Left colon (tissue), 2 donors: ENCODE results near the gene CCR9. TPM values are rescaled to one million over a fixed set of nuclear protein-coding genes. Genes with fewer than 3 reads are reported as not detected.

ENCODE experiments used
- ATAC-seq: fragments of 200-7000 bp; cut with Tn5 transposase; one replicate; pipeline ENCODE4 v1.9.1; 2020; ENCODE audit warnings: mild to moderate bottlenecking, moderate library complexity
- DNase-seq, 2 donors: peaks; one replicate each; pipeline ENCODE4 v3.0.0-alpha.2; 2020
- intact Hi-C, 2 donors: fragments of 100-400 bp; cut with DNase I in 1 of 2; cut with micrococcal nuclease in 1 of 2; formaldehyde crosslinking; loops; one replicate each; pipeline versions ENCODE4 v1.11.2 to v1.14.0; 2022; cut with DNase I, micrococcal nuclease
- total RNA-seq, 2 donors: library from RNA; stranded (reverse); fragmentation: NEBNext Ultra II Directional; extraction: Animal tissue kit (Norgen Biotek cat#: 25700); gene quantifications; one replicate each; pipeline ENCODE4 v1.2.1, GENCODE V29; 2021
- donor health status: DM: no; HTN: no; CAD: no.
- donor health status: DM: yes; HTN: yes; CAD: no.

Gene CCR9
- total RNA-seq, 2 donors from 2014 or later, result 0.12 to 0.34 TPM

DNA sequence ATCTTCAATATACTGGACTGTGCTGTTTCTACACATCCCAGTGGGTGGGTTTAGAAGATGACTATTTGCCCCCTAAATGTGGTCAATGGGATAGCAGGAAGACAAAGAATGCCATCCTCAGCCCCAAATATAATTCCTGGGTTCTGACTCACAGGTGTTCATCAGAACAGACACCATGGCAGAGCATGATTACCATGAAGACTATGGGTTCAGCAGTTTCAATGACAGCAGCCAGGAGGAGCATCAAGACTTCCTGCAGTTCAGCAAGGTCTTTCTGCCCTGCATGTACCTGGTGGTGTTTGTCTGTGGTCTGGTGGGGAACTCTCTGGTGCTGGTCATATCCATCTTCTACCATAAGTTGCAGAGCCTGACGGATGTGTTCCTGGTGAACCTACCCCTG, 60.0 kb downstream of the CCR9 start:
- ATAC-seq (no peak), DNase-seq (no peak)
- intact Hi-C loops, result no loop called here

DNA sequence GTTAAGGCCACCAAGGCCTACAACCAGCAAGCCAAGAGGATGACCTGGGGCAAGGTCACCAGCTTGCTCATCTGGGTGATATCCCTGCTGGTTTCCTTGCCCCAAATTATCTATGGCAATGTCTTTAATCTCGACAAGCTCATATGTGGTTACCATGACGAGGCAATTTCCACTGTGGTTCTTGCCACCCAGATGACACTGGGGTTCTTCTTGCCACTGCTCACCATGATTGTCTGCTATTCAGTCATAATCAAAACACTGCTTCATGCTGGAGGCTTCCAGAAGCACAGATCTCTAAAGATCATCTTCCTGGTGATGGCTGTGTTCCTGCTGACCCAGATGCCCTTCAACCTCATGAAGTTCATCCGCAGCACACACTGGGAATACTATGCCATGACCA, 60.5 kb downstream of the CCR9 start:
- no peak for ATAC-seq
- DNase-seq, result no peak
- intact Hi-C loops, result no loop called here

DNA sequence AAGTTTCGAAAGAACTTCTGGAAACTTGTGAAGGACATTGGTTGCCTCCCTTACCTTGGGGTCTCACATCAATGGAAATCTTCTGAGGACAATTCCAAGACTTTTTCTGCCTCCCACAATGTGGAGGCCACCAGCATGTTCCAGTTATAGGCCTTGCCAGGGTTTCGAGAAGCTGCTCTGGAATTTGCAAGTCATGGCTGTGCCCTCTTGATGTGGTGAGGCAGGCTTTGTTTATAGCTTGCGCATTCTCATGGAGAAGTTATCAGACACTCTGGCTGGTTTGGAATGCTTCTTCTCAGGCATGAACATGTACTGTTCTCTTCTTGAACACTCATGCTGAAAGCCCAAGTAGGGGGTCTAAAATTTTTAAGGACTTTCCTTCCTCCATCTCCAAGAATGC, 61.0 kb downstream of the CCR9 start:
- no peak for DNase-seq
- no peak for ATAC-seq
- intact Hi-C loops, result no loop called here

DNA sequence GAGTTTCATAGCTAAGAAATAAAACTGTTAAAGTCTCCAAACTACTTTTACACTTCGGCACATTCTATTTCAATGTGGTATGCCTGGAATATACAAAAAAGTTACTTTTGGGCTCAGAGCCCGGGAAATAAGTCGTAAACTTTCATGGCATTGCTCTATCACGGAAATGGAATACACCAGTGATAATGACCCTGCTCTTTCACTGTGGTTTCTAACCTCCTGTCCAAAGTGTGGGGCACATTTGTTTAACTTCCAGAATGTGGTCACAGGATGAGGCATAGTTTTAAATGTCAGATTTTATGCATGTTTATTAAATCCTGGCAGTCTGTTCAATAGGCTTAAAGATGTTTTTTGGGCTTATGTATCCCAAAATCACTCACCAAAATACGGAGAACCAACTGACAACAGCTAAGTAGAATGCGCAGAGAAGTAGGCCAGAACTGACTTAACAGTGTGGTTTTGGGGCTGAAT, 62.0 kb downstream of the CCR9 start:
- intact Hi-C loops, result no loop called here
- no peak for ATAC-seq
- no peak for DNase-seq

DNA sequence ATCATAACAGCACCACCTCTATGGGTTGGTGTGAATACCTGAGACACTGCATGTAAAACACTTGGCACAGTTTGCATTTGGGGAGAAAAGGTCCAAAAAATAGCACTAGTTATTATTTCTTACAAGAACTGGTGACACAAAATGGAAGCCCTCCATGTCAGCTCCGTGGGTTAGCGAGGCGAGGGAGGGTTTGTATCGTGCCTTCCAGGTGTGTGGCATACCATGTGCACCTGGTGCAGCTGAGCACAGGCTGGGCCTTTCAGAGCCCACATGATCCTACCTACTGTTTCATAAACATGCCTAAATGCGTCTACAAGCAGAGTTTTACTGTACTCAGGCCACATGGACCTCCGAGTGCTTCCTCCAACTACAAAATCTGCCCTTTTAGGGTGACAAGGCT, 62.5 kb downstream of the CCR9 start:
- ATAC-seq, result no peak
- no peak for DNase-seq
- intact Hi-C loops, result no loop called here

DNA sequence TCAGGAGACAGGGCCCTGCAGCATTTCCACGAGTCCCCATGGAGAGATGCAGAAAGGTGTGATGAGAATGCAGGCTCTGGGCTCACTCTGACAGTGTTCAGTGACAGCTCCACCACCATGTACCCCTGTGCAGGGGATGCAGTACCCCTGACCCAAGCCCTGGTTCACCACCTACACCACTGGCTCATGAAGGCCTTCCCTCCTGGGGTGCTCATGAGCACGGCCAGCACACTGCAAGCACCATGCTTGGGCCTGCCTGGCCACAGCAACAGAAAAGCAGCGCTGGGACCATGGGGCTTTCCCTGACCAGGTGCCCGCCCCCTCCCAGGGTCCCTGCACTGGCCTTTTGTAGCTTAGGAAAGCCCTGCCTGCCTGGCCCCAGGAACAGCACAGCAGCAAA, 63.1 kb downstream of the CCR9 start:
- intact Hi-C loops, result no loop called here
- DNase-seq (no peak), ATAC-seq (no peak)

DNA sequence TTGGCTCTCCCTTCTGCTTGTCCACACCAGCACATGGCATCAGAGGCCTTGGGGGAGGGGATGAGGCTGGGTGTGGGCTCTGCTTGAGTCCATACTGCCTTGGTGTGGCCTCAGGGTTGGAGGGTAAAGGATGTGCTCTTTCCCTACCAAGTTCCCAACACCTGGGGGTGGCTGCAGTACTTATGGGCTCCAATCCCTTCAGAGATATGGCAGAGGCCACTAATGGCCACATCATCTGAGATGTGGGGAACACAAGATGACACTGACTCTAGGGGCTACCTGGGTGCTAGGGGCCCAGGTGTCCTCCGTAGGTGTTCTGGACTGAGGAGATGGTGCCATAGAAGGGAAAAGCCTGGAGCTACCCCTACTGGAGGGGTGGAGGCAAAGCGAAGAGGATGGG, 63.8 kb downstream of the CCR9 start:
- intact Hi-C loops, result no loop called here
- ATAC-seq (no peak), DNase-seq (no peak)

DNA sequence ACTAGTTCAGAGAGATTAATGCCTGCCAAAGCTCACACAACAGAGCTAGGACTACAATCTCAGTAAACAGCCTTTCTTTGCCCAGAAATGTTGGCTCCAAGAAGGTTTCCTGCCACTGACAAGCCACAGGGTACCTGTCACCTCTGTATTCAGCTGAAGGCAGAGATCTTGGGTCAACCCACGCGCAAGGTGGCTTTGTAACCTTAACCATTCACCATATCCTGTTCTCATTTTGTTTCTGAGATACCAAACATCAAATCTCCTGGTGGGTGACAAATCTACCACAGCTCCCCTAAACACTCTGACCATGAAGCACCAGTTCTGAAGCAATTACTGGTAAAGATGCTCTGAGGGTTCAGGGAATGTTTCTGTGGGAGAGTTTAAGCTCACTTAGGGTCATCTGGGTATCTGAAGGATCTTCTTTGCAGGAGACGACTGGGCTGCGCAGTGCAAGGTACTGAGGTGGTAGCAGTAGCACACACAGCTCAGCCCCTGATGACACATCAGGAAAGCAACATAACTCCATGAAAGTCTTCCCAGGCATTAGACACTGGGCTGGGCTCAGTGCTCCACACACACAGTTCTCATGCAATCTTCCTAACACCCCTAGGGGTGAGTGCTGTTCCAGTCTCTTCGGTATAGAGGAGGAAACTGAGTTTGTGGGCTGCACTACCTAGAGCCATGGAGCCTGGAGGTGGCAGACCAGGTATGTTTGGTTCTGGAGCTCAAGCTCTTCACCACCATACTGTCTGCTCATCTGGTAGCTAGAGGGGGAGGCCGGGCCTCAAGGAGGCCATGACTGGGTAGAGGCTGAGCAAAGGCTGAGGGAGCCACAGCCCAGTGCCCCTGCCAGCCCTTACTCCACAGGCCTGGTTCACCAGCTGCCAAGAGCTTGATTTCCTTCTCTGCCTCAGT, 64.6 kb downstream of the CCR9 start:
- ATAC-seq (no peak), DNase-seq (no peak)
- intact Hi-C loops, result no loop called here

DNA sequence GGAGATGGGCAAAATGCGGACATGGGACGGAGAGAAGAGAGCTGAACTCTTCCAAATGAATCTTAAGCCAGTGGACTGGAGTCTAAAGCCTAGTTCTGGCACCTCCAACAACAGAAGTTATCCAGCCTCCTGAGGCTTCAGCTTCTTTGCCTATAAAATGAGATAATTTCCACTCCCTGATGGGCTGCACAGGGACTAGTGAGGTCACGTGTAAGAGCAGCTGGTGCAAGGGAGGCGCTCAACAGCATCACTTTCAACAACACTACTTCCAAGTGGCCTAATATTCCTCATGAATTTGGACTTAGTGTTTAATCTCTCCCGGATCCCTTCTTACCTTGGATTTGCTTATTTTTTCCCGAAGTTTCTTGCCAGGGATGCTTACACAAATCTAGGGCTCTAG, 65.6 kb downstream of the CCR9 start:
- ATAC-seq (no peak), DNase-seq (no peak)
- intact Hi-C loops, result no loop called here

DNA sequence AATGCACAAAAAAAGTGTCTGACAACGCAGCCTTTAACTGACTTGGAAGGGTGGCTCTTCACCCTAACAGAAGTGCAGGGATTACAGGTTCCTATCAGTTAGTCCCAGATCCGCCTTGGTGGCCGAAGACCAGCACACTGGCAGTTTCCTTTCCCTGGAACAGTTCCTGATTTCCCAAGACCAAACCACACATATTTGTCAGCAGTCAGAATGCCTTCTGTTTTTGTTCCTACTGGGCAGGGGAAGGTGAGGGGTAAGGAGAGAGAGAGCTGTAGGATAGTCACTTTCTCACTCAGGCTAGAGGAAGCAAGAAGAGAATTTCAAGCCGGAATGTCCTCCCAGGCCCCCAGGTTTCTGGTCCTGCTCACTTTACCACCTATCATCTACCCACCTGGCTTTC, 66.1 kb downstream of the CCR9 start:
- ATAC-seq (no peak), DNase-seq (no peak)
- intact Hi-C loops, result no loop called here

Other genes starting within 250 kb of the CCR9 start
- gene SACM1L, start 197.1 kb upstream of the CCR9 start, total RNA-seq, result 10 to 100 TPM; 53.1 to 53.9 TPM
- 10 to 100 TPM in 1 of 2 donors, 1 to 10 TPM in 1; 2.4 to 11.8 TPM for gene SLC6A20, start 90.0 kb upstream of the CCR9 start, total RNA-seq
- 10 to 100 TPM in 1 of 2 donors, 1 to 10 TPM in 1; 9.8 to 11.2 TPM for gene LZTFL1, start 44.4 kb upstream of the CCR9 start, total RNA-seq
- 1 to 10 TPM in 1 of 2 donors, under 1 TPM in 1; 0.67 to 1.1 TPM for gene CXCR6, start 56.9 kb downstream of the CCR9 start, total RNA-seq
- 10 to 100 TPM; 23.5 to 32.8 TPM for gene FYCO1, start 109.3 kb downstream of the CCR9 start, total RNA-seq
- gene XCR1, start 140.9 kb downstream of the CCR9 start, total RNA-seq, result under 1 TPM in 1 of 2 donors, not detected in 1; 0.64 TPM